BLaER1 treated with 17β-estradiol and CSF1 and Interleukin-3, amounts not matched to agents 10 nM and 100 nM (cell line): ENCODE data around the gene GNB1L.
A peak's percentile ranks its signal among the peaks of the same experiment; 100 is the strongest.

Experiments
- H3K27ac ChIP-seq, 11 experiments: shearing (Covaris generic); formaldehyde crosslinking; 2 replicates each; pipeline ENCODE4 v1.8.1; 2022
- H3K27me3 ChIP-seq, 11 experiments: shearing (Covaris generic); formaldehyde crosslinking; 2 replicates each; pipeline ENCODE4 v1.8.1; 2022
- H3K36me3 ChIP-seq, 11 experiments: shearing (Covaris generic); formaldehyde crosslinking; 2 replicates each; pipeline ENCODE4 v1.8.1; 2022
- H3K4me1 ChIP-seq, 10 experiments: shearing (Covaris generic); formaldehyde crosslinking; 2 replicates each; pipeline ENCODE4 v1.8.1; 2022
- H3K4me2 ChIP-seq, 11 experiments: shearing (Covaris generic); formaldehyde crosslinking; 2 replicates each; pipeline ENCODE4 v1.8.1; 2022
- H3K4me3 ChIP-seq, 10 experiments: shearing (Covaris generic); formaldehyde crosslinking; 2 replicates each; pipeline ENCODE4 v1.8.1; 2022
- H3K9ac ChIP-seq, 11 experiments: shearing (Covaris generic); formaldehyde crosslinking; 2 replicates each; pipeline ENCODE4 v1.8.1; 2022
- H3K9me3 ChIP-seq, 11 experiments: shearing (Covaris generic); formaldehyde crosslinking; replicated peaks in 1 of 11; 2 replicates each; pipeline ENCODE4 v1.8.1; 2022
- H4K20me1 ChIP-seq, 11 experiments: shearing (Covaris generic); formaldehyde crosslinking; 2 replicates each; pipeline ENCODE4 v1.8.1; 2022
- Cebpa-rat ChIP-seq, 11 experiments: shearing (Covaris generic); IDR thresholded peaks; 2 replicates each; pipeline ENCODE4 v1.8.1; 2022

Gene GNB1L

DNA sequence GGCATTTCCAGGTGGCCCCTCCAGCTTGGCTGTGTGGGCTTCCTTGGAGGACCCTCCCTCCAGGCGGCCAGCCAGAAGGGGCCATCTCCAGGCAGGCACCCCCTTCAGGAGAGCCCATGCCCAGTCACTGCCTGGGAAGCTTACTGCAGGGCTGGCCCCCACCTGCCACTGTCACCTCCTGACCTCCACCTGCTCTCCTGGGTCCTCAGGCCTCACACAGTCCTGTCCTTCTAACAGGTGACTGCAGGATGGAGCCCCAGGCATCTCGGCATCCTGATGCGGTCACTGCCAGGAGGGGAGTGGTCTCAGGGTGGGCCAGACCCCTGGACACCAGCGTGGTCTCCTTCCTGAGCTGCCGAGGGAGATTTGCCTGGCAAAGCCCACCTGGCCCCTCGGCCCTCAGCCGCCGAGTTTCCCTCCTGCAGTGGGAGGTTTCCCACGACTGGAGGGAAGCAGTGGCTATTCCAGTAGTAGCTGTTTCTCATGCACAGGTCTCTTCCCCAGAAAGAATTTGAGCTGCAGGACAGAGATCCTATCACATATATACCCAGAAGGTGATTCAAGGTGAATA is 81.1 kb downstream of the GNB1L start:
- Histone ChIP-seq H3K27me3 (peaks cover 37 to 55% (median 42%) of the 10 kb centered on the region in 11 experiments), H3K36me3 (no peaks in the 10 kb centered on the region), H4K20me1 (peaks cover 0 to 28% (median 3%) of the 10 kb centered on the region in 11 experiments; a peak in 8 of 22 replicates), H3K27ac (peak overlapping the region in 4 of 11 experiments; percentile 29 to 47 (median 35); a peak in 5 of 22 replicates), H3K9me3 (no peaks in the 10 kb centered on the region), H3K4me3 (peak overlapping the region in 5 of 10 experiments; percentile 21 to 38 (median 30); a peak in 6 of 20 replicates), H3K9ac (peak overlapping the region in 9 of 11 experiments; percentile 5 to 63 (median 26); a peak in 13 of 22 replicates), H3K4me1 (peaks cover 25 to 70% (median 43%) of the 10 kb centered on the region in 10 experiments), H3K4me2 (peak overlapping the region; percentile 65 to 100 (median 91))
- TF ChIP-seq Cebpa-rat (IDR thresholded peaks at IDR 0.05), result no peak

DNA sequence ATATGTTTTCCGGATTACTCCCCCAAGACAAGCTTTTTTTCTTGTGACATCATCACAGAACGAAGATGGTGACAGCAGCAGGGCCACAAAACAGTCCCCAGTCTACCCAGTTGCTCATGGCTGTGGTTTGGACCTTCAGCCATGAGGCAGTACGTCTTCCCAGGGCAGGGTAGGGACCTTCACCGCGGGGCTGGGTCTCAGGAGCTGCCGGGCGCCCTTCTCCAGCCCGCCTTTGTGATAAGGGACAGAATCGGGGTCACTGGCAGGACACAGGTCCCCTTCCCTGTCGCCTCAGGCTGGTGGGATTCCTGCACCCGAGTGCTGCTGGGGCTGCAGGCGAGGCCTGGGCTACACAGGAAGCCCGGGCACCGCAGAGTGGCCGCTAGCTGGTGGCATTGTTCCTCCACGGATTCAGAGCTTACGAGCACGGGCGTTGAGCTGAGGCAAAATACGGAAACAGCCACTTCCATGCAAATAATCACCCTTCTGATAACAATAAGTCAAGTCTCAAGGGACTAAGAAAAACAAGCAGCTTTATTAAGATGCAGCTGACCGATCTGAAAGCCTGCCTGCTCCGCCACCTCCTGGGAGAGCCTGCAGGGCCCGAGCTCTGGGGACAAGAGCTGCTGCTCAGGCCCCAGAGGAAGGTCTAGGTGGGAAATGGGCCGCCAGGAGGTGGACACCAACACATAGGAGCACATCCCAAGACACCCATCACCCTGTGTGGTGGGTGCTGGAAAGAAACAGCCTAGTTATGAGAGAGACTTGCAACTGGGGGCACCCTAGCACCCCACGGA is 81.8 kb downstream of the GNB1L start:
- H4K20me1 ChIP-seq, result peaks cover 0 to 35% (median 7%) of the 10 kb centered on the region in 11 experiments; a peak in 11 of 22 replicates
- H3K9me3 ChIP-seq, result no peaks in the 10 kb centered on the region
- H3K36me3 ChIP-seq, result no peaks in the 10 kb centered on the region
- peak overlapping the region in 5 of 10 experiments; percentile 21 to 38 (median 30); a peak in 8 of 20 replicates for H3K4me3 ChIP-seq
- peak overlapping the region in 7 of 11 experiments; percentile 20 to 47 (median 30); a peak in 10 of 22 replicates for H3K27ac ChIP-seq
- peak overlapping the region; percentile 65 to 100 (median 91) for H3K4me2 ChIP-seq
- peaks cover 44 to 62% (median 49%) of the 10 kb centered on the region in 11 experiments for H3K27me3 ChIP-seq
- peak overlapping the region in 10 of 11 experiments; percentile 5 to 63 (median 28); a peak in 15 of 22 replicates for H3K9ac ChIP-seq
- peaks cover 31 to 75% (median 45%) of the 10 kb centered on the region in 10 experiments for H3K4me1 ChIP-seq
- no peak for TF ChIP-seq Cebpa-rat (IDR thresholded peaks at IDR 0.05)

DNA sequence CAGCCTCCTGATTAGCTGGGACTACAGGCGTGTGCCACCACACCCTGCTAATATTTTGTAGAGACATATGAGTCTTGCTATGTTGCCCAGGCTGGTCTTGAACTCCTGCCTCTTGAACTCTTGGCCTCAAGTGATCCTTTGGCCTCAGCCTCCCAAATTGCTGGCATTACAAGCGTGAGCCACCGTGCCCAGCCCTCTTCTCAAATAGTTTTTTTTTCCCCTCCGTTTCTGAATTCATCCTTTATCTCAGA is 82.3 kb downstream of the GNB1L start:
- H3K4me2 ChIP-seq, result peak overlapping the region; percentile 65 to 100 (median 91); a peak in 21 of 22 replicates

GRCh38 chr22:19770349-19771220 is 84.1 kb downstream of the GNB1L start:
- H3K36me3 ChIP-seq, result no peaks in the 10 kb centered on the region
- H3K9ac ChIP-seq, result no peak overlapping the region
- H3K4me3 ChIP-seq, result no peak overlapping the region
- TF ChIP-seq Cebpa-rat (IDR thresholded peaks at IDR 0.05), result no peak
- H3K27ac ChIP-seq, result no peak overlapping the region
- H4K20me1 ChIP-seq, result peaks cover 0 to 58% (median 30%) of the 10 kb centered on the region in 11 experiments; a peak in 17 of 22 replicates
- no peaks in the 10 kb centered on the region for H3K9me3 ChIP-seq
- 0 out of 22 replicates have a peak overlapping the region, but pooled peaks of 1 of the 11 experiments have one; percentile 89 for H3K4me2 ChIP-seq
- peaks cover 67 to 84% (median 72%) of the 10 kb centered on the region in 11 experiments for H3K27me3 ChIP-seq
- H3K4me1 ChIP-seq, result peaks cover 42 to 85% (median 54%) of the 10 kb centered on the region in 10 experiments

More for the DNA sequence above, 82.3 kb downstream of the GNB1L start:
- peaks cover 49 to 67% (median 55%) of the 10 kb centered on the region in 11 experiments for H3K27me3 ChIP-seq
- H3K36me3 ChIP-seq, result no peaks in the 10 kb centered on the region
- H3K9ac ChIP-seq, result peak overlapping the region in 4 of 11 experiments; percentile 23 to 50 (median 28); a peak in 3 of 22 replicates
- H4K20me1 ChIP-seq, result peaks cover 0 to 40% (median 12%) of the 10 kb centered on the region in 11 experiments; a peak in 11 of 22 replicates
- peaks cover 36 to 81% (median 50%) of the 10 kb centered on the region in 10 experiments for H3K4me1 ChIP-seq
- no peaks in the 10 kb centered on the region for H3K9me3 ChIP-seq
- no peak for TF ChIP-seq Cebpa-rat (IDR thresholded peaks at IDR 0.05)
- H3K27ac ChIP-seq, result no peak overlapping the region
- H3K4me3 ChIP-seq, result no peak overlapping the region

DNA sequence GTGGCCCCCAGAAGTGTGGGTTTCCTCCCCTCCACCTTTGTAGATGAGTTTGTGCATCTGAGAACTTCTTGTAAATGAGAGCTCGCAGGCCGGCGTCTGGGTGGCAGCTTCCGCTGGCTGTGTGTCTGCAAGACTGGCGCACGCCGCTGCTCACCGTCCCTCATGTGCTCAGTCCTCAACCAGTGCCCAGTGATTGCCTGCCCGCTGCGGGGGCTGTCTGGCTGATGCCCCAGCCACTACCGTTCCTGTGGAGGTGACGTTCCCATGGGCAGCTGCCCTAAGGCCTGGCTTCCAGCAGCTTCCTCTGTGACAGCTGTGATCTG is 85.3 kb downstream of the GNB1L start:
- no peak overlapping the region for H3K27ac ChIP-seq
- peaks cover 0 to 70% (median 38%) of the 10 kb centered on the region in 11 experiments; a peak in 17 of 22 replicates for H4K20me1 ChIP-seq
- H3K27me3 ChIP-seq, result peaks cover 79 to 97% (median 84%) of the 10 kb centered on the region in 11 experiments
- no peak overlapping the region for H3K4me3 ChIP-seq
- no peak overlapping the region for H3K9ac ChIP-seq
- no peak for TF ChIP-seq Cebpa-rat (IDR thresholded peaks at IDR 0.05)
- no peaks in the 10 kb centered on the region for H3K9me3 ChIP-seq
- peak overlapping the region in 4 of 11 experiments; percentile 10 to 36 (median 18); a peak in 4 of 22 replicates for H3K4me2 ChIP-seq
- H3K36me3 ChIP-seq, result no peaks in the 10 kb centered on the region
- peaks cover 42 to 90% (median 62%) of the 10 kb centered on the region in 10 experiments for H3K4me1 ChIP-seq

- Histone ChIP-seq H3K27me3 (peaks cover 96 to 100% (median 100%) of the 10 kb centered on the region in 11 experiments), H3K9ac (peak overlapping the region in 2 of 11 experiments; percentile 35 to 67; a peak in 1 of 22 replicates), H3K4me3 (peak overlapping the region; percentile 51 to 69 (median 54); a peak in 14 of 20 replicates), H3K4me1 (peaks cover 31 to 73% (median 47%) of the 10 kb centered on the region in 10 experiments), H4K20me1 (peaks cover 0 to 87% (median 49%) of the 10 kb centered on the region in 11 experiments; a peak in 17 of 22 replicates), H3K9me3 (no peaks in the 10 kb centered on the region), H3K36me3 (no peaks in the 10 kb centered on the region), H3K4me2 (peak overlapping the region; percentile 74 to 92 (median 86); a peak in 21 of 22 replicates), H3K27ac (no peak overlapping the region)
- TF ChIP-seq Cebpa-rat (IDR thresholded peaks at IDR 0.05), result no peak
These were observed 87.0 kb downstream of the GNB1L start for GRCh38 chr22:19767427-19768341.

DNA sequence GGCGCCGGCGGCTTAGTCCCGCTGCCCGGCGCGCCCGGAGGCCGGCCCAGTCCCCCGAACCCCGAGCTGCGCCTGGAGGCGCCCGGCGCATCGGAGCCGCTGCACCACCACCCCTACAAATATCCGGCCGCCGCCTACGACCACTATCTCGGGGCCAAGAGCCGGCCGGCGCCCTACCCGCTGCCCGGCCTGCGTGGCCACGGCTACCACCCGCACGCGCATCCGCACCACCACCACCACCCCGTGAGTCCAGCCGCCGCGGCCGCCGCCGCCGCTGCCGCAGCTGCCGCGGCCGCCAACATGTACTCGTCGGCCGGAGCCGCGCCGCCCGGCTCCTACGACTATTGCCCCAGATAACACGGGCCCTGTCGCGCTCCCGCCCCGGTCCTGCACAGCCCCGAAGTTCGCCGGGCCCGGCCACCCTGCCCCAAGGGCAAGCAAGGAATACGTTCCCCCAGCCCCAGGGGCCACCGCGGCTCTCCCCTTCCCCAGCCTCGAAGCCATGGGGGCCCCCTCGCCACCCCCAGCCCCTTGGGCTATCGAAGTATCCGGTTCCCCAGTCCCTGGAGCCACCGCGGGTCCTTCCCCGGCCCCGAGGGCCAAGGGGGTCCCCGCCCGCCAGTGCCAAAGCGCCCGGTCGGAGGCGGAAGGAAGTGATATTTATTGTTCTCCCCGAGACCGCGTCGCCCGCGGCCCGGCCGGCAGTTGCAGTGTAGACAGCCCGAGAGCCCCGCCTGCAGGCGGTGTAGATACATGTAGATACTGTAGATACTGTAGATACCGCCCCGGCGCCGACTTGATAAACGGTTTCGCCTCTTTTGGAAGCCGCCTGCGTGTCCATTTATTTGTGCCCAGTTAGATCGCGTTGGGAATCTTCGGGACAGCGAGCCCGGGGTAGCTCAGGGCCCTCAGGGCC is 87.9 kb downstream of the GNB1L start:
- Histone ChIP-seq H3K4me1 (peaks cover 26 to 64% (median 42%) of the 10 kb centered on the region in 10 experiments), H3K36me3 (no peaks in the 10 kb centered on the region), H4K20me1 (peaks cover 0 to 95% (median 59%) of the 10 kb centered on the region in 11 experiments; a peak in 17 of 22 replicates), H3K4me3 (peak overlapping the region; percentile 51 to 69 (median 54)), H3K9me3 (no peaks in the 10 kb centered on the region), H3K27ac (no peak overlapping the region; a peak in 1 of 22 replicates), H3K4me2 (peak overlapping the region; percentile 74 to 92 (median 86)), H3K27me3 (peaks cover 100% of the 10 kb centered on the region in 11 experiments), H3K9ac (peak overlapping the region; percentile 3 to 67 (median 40); a peak in 12 of 22 replicates)
- TF ChIP-seq Cebpa-rat (IDR thresholded peaks at IDR 0.05), result no peak
